ENCODE results near the gene CLDN7.

Gene CLDN7

DNA sequence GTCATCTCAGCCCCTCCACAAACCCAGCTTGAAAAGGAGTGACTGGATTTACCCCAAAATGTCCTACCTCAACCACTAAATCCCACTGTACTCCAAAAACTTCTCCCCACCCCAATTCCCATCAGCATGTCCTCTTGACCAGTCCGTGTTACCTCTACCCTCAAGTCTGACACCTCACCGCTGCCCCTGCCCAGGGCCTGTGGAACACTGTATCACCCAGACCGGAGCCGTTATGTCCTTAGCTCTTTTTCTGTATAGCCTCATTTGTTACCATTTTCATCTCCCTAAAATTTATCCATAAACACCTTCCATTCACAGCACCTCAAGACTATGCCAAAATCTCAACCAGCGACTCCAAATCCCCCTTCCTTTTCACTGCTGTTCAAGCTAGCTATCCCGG is 25.5 kb downstream of the CLDN7 start:
- no peak for DNase-seq (ENCODE audit: low read depth)

DNA sequence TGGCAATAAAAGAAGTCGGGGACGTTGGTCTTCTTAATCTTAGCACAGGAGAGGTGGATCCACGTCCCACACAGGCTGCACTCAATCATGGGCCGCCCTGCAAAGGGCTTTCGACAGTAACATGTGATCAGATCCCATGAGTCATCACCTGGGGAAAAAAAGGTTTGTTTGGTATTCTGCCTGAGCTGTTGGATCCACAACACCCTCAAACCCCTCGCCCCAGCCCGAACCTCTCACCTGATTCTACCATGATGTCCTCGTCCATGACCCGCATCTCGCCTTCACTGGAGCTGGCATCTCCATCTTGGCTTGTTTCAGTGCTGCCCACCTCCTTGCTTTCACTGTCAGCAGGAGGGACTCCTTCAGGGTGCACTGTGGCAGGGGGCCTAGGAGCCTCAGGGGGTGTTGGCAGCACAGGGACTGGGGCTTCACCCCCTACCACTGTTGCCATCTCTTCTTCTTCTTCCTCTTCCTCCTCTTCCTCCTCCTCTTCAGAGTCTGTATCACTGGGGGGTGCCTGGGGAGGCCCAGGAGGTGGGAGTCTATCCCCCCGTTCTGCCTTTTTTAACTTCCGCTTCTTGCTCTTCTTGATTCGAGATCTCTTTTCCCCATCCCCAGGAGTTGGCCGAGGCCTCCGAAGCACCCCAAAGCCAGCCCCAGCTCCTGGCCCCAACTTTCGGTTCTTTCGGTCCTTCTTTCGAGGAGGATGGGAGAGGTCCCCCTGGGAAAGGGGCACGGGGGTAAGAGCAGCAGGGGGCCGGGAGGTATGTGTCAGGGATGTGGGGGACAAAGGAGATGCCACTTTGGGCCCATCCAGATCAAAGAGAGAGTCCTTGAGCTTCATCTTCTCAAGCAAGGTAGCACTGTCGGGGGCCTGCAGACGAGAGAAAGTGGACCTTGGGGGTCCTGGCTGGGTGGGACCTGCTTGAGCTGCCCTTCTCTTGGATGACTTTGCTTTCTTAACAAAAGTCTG is 26.3 kb downstream of the CLDN7 start:
- no peak for DNase-seq (ENCODE audit: low read depth)

DNA sequence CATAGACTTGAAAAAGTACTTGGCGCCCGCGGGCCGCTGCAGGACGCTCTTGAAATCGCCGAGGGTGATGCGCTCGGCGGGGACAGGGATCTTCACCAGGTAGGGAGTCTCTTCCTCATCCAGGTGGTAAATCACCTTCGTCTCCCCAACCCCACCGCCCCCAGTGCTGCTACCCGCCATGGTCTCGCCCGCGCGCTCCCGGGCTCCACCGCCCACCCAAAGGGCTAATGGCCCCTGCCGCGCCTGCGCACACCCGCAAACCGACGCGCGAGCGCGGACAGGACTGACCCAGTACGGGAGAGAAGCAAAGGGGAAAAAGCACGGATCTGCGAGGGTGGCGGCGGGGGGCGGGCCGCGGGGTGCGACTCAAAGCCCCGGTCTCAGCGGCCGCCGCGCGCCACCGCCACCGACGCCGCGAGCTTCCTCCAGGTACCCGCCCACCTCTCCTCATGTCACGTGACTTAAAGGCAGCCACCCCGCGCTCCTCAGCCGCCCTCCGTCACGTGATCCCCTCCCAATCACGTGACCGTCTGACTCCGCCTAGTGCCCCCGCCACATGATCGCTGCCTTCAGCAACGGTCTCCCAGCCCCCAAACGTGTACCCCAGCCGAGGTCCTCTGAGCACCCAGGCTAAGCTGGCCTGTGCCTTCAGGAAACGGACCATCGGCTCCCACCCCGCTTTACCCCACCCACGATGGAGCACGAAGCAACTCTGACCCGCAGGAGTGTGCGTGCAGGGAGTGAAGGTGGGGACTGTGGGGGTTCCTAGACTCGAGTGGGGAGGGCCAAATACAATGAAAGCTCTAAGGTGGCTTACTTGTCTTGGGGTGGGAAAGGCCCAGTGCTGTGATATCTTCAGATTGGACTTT is 28.0 kb downstream of the CLDN7 start, which contains the start of gene DVL2:
TSS of gene DVL2 (minus strand) at position 435 of the 869 bp plus-strand sequence. CDS start at position 180, 255 bp downstream.
- DNase-seq (ENCODE audit: low read depth): no peak

DNA sequence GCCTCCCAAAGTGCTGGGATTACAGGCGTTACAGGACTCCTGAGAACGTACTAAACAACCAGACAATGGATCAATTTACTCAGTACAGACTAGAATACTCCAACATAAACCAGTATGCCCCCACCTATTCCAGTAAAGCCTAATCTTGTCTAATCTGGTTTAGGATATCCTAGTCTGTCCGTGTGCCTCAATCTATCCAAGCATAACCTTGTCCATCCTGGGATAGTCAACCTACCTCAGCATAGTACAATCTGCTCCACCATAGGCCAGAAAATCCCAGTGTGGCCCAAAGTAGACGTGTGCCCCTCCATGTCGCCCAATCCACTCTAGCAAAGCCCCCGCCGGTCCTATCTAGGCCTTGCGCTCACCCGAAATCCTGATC is 28.6 kb downstream of the CLDN7 start:
- no peak for DNase-seq (ENCODE audit: low read depth)

DNA sequence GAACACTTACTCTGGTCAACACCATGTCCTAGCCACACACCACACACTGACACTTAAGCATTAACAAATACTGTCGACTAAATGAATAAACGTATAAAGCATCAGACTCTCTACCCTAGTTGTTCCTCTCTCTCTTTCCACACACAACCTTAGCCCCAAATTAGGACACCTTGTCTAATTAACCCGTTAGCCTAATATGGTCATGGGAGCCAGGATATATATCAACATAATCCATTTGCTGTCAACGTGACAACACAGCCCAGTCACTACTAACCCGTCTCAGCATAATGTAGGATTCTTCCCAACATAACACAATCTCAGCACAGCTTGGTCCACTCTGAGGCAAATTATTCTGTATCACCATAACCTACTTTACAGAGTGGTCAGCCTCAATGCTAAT is 30.2 kb downstream of the CLDN7 start:
- no peak for DNase-seq (ENCODE audit: low read depth)

DNA sequence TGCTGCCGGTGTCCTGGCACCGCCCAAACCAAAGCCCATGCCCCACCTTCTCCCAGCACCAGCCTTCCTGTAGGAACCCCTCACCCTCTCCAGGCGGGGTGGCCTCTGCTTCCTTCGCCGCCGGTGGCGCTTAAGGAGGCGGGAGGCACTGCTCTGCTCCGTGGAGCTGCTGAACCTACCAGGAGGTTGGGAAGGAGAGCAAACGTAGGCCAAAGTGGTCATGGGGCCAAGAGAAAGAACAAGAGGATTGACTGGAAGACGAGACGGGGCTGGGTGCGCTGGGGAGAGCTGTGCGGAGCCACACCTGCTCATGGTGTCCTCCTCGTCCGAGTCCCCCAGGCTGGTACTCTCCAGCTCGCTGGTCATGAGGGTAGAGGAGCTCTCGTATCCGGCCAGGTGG is 32.8 kb downstream of the CLDN7 start:
- no peak for DNase-seq (ENCODE audit: low read depth)

DNA sequence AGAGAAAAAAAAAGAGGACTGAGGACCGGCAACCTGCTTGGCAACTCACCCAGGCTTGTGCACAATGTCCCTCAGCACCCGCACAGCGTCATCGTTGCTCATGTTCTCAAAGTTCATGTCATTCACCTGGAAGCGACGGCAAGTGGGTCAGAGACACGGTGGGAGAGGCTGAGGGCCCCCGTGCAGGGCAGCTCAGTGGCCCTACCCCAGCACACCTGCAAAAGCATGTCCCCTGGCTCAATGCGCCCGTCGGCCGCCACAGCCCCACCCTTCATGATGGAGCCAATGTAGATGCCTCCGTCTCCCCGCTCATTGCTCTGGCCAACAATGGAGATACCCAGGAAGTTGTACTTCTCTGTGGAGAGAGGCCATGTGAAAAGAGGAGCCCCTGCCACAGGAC is 33.4 kb downstream of the CLDN7 start:
- DNase-seq (ENCODE audit: low read depth): no peak

DNA sequence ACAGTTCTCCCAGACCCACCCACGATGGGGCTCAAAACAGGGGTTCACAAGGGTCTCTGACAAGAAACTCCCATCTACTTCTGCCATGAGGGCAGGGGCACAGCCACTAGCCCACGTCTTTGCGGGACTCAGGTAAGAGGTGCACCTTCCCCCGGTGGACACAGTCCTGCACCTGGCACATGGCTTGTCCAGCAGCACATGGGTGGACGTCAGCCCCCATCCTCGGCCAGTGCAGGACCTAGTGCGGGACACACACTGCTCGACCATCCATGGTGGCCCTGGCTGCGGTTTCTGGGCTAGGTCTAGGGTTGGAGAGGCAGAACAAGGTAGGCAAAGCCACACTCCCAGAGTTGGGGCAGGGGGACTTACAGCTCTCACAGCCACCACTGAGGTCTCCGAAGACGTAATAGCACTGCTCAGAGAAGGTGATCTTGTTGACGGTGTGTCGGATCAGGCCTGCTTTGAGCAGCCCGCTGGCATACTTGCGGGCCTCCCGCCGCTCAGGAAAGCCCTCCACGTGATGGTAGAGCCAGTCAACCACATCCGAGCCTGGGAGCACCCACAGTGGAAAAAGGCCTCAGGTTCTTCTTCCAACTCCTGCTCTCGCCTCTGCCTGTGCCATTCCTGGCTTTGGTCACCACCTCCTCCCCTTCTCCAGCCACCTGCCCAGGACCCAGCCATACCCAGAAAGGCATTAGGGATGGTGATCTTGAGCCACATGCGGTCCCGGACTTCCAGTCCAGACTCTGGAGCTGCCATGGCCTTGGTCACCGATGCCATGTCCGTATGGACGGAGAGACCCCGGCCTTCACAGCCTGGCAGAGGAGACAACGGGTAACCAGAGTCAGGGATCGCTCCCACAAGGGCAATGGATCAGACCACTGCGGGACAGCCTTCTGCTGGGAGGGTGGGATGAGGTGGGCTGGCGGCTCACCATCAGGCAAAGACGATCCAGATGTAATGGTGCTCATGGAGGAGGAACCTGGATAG is 35.3 kb downstream of the CLDN7 start:
- no peak for DNase-seq (ENCODE audit: low read depth)

DNA sequence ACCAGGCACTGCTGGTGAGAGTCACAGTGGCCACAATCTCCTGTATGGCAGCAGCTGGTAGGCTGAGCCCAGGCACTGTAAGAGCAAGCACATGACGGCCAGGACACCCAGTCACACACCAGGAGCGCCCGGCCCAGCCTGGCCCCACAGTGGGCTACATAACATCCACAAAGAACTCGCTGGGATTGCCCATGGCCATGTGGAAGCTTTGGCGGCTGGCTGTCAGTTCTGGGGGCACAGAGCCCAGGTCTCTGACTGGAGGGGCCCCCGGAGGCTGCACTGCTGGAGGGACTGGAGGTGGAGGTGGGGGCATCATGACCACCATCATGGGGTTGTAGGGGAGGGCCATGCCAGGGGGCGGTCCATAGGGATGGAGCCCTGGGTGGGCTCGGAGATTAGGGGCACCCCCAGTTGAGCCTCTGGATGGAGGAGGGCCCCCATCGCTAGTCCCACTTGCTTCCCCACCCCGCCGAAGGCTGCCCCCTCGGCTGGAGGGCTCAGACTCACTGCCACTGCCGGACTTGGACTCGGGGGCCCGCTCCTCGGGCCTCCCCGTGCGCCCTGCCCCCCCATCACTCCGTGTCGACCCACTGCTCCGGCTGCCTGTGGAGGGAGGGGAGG is 36.5 kb downstream of the CLDN7 start:
- no peak for DNase-seq (ENCODE audit: low read depth)

DNA sequence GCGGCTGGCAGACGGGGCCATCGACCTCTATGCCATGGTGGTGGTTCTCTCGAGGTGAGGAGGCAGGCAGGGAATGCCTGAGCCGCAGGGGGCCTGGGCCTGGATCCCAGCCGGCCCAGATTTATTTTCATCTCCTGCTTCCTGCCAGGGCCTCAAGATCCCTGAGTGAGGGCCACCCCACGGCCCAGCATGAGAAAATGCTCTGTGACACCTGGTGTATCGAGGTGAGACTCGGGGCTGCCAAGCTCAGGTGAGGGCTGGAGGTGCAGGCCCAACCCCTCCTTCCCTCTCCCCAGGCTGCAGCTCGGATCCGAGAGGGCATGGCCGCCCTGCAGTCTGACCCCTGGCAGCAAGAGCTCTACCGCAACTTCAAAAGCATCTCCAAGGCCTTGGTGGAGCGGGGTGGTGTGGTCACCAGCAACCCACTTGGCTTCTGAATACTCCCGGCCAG is 37.6 kb downstream of the CLDN7 start:
- no peak for DNase-seq (ENCODE audit: low read depth)

DNA sequence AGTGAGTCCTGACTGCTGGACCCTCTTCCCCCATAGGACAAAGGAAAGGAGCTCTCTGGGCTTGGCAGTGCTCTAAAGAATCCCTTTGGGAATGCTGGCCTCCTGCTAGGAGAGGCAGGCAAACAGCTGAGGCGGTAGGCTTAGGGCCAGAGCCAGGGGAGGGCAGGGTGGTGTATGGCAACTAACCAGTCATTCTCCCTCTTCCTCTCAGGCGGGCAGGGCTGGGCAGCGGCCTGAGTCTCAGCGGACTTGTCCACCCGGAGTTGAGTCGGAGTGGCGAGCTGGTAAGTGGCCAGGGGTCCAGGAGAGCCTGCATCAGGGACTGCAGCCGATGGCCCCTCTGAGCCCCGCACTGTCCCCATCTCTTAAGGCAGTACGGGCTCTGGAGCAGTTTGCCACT is 38.2 kb downstream of the CLDN7 start:
- DNase-seq (ENCODE audit: low read depth): no peak

DNA sequence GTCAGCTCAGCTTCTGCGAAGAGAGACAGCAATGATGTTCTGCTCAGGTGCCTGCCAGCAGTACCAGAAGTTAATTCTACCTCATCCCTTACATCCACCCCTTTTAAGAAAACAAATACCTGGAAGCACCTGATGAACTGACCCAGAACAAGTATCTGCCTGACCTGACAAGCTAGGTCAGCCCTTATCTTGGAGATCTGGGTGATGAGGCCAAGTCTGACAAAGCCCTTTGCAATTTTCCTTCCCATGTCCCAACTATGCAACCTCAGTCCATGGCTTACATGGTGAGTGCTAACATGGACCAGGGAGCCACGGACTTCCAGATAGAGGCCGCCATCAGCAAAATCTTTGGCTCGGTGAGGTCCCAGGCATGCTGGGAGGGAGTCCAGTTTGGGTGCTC is 38.9 kb downstream of the CLDN7 start:
- no peak for DNase-seq (ENCODE audit: low read depth)

DNA sequence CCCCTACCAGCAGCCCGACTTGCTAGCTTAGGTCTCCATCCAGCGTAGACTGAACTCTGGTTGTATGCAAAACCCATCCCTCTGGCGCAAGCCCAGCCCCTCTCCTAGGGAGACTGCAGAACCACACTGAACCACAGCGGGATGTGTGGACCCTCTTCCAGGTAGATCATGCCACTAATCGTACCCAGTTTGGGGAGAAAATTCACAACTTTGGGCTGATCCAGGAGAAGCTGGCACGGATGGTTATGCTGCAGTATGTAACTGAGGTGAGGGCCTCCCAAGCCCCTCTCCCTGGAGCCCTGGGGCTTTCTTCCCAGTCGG is 39.3 kb downstream of the CLDN7 start:
- no peak for DNase-seq (ENCODE audit: low read depth)

DNA sequence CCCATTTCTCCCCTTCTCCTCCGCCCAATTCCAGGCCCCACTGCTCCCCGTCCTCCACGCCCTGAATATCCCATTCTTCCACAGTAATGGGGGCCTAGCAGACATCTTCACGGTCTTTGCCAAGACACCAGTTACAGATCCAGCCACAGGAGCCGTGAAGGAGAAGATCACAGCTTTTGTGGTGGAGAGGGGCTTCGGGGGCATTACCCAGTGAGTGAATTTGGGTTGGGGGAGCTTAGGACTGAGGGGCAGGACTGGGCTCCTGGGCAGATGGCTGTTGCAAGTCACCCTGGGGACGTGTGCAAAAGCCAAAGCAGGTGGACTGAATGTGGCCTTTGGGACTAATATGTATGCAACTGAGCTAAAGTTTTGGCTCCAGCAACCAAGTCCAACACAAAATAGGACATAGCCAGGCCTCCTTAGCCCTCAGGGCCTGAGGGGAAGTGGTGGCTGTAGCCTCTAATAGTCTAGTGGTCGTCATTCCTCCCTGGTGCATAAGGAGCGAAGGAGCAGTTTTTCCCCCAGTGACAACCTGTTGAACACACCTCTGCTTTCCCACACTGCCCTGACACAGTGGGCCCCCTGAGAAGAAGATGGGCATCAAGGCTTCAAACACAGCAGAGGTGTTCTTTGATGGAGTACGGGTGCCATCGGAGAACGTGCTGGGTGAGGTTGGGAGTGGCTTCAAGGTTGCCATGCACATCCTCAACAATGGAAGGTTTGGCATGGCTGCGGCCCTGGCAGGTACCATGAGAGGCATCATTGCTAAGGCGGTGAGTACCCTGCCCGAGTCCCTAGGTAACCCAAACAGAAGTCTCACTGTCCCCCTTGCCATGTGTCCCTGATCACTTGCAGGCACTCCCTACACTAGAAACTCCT is 39.9 kb downstream of the CLDN7 start:
- DNase-seq (ENCODE audit: low read depth): no peak

DNA sequence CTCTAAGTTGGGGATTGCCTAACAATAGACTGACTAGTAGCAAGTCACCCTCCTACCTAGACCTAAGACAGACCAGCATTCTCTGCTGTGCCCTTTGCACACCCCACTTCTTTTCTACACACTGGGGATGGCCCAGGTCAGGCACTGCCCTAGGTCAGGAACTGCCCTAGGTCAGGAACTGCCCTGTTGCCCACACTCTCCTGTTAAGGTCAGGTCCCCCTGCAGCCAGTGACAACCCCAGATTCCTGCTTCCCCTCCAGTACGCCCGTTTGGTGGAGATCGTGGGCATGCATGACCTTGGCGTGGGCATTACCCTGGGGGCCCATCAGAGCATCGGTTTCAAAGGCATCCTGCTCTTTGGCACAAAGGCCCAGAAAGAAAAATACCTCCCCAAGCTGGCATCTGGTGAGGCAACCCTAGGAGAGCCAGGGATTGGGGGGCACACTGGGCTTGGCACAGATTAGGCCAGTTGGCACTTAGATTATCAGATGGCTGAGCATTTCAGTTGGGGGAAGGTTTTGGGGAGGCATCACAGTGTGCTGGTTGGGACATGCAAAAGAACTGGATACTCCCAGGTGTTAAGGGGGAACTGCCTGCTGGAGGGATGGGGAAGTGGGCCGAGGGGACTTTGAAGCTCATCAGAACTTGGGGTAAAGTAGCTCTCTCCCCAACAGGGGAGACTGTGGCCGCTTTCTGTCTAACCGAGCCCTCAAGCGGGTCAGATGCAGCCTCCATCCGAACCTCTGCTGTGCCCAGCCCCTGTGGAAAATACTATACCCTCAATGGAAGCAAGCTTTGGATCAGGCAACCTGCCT is 40.8 kb downstream of the CLDN7 start:
- DNase-seq (ENCODE audit: low read depth): no peak

DNA sequence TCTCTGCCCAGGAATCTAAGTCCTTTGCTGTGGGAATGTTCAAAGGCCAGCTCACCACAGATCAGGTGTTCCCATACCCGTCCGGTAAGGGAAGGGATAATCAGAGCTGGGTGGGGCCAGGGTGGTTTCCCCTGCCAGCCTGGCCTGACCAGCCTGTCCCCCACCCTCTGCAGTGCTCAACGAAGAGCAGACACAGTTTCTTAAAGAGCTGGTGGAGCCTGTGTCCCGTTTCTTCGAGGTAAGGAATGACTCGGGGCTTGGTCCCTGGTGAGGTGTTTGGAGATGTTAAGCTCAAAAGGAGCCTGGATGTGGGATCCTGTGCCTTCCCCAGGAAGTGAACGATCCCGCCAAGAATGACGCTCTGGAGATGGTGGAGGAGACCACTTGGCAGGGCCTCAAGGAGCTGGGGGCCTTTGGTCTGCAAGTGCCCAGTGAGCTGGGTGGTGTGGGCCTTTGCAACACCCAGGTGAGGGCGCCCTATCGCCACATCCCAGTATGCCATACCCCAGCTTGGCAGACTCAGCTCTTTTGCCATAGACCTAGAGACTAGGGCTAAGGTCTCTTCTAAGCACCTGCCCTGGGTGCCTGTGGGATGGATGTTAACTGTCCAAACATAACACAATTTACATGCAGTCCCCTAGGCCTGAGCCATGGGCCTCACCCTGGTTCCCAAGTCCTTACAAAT is 41.5 kb downstream of the CLDN7 start:
- no peak for DNase-seq (ENCODE audit: low read depth)

DNA sequence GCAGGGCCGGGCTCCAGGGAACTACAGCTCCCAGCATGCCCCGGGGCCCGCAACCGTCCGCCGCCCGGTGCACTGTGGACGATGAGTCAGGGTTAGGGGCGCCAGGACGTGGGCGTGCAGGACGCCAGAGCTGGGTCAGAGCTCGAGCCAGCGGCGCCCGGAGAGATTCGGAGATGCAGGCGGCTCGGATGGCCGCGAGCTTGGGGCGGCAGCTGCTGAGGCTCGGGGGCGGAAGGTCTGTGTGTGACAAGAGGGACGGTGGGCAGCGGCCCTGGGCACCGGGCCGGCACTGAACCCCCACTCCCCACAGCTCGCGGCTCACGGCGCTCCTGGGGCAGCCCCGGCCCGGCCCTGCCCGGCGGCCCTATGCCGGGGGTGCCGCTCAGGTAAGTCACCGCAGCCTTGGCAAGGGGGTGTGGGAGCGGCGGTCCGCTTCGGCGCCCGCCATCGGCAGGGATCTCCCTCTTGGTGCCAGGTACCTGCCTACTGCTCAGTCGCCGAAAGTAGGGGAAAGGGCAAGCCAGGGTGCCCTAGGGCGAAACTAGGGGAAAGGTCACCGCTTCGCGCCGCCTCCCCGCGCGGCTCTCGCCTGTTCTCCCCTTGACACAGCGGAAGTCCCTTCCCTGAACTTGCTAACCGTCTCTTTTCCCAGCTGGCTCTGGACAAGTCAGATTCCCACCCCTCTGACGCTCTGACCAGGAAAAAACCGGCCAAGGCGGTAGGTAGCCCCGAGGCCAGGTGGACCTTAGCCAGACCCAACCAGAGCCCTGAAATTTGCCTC is 42.3 kb downstream of the CLDN7 start, which contains the start of the genes ACADVL and DLG4:
TSS of gene ACADVL (plus strand) at position 127 of the 781 bp plus-strand sequence. CDS start at position 174, 47 bp downstream.
TSS of gene DLG4 (minus strand) at position 25 of the 781 bp plus-strand sequence.
- no peak for DNase-seq (ENCODE audit: low read depth)
